ENCODE results near the gene MYLK4.
A peak's percentile ranks its signal among the peaks of the same experiment; 100 is the strongest.

MYLK4 gene

DNA sequence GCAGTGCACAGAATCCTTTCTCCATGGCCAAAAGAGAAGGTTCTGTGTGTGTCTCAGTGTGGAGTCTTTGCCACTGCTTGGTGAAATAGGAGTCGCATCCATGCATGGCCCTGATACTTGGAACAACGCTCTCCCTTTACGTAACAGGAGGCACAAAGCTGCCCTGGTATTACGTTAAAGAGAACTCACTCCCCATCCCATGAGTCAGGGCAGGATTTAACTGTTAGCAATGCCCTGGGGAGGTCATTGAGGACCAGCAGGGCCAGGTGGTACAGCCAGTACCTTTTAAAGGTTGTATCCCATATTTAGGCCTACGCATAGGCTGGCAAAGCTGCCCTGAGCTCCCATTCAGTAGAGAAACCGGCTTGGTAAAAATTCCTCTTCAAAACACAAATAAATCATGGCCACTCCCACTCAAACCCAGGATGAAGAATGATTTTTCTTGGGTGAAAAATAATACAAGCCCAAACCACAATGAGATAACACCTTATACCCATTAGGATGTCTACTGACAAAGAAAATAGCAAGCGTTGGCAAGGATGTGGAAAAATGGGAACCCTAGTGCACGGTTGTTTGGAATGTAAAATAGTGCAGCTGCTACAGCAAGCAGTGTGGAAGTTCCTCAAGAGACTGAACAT, 37.1 kb downstream of the MYLK4 start:
- no peak for FAIRE-seq
- no peak for DNase-seq (ENCODE audit: insufficient read length, low spot score)

DNA sequence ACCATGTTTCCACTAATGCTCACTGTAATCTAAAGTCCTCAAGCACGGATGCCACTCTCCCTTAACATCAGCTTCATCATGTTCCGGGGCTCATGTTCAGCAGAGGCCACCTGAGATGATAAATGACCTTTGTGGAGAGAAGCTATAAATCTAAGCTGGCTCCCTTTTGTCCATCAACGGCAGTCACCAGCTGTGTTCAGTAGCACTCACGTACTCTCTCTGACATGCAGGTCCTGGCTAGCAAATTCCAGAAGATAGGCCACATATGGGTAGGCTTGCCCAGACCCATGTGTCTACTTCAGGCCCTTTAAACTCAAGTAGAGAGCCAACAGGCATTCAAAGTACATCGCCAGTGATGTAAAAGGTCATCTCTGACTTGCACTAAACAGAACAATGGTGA, 38.6 kb downstream of the MYLK4 start:
- no peak for DNase-seq (ENCODE audit: insufficient read length, low spot score)
- FAIRE-seq = no peak

DNA sequence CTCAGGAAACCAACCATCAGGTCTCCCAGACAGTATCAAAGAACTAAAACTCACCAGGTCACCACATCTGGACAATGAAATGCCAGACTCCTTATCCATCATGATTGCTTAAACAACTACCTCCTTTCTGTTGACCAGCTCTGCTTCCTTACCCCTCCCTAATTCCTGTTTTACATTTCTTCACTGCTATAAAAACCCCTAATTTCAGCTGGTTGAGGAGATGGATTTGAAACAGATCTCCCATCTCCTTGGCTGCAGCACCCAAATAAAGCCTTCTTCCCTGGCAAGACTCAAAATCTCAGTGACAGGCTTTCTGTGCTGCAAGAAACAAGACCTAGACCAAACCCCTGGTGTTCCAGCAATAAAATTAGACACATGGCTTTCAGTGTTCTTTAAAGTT, 40.3 kb downstream of the MYLK4 start:
- FAIRE-seq (no peak), DNase-seq (ENCODE audit: insufficient read length, low spot score) (no peak)

DNA sequence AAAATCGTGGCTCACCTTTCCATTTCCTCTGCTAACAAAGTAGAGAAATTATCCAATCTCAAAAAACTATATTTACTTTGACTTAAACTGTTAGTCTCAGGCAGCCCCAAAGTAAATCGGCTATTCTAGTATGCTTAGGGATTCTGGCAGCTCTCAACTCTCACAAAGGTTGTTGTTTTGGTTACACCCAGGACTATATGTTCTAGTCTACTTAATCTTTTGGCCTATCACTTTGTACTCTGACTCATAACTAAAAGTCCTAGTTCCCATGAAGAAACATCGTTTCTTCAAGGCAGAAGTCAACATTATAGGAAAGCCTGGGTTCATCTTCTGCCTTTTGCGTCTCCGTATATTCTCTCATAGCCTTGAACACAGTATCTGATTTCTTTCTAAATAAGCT, 42.3 kb downstream of the MYLK4 start:
- no peak for FAIRE-seq
- no peak for DNase-seq (ENCODE audit: insufficient read length, low spot score)

DNA sequence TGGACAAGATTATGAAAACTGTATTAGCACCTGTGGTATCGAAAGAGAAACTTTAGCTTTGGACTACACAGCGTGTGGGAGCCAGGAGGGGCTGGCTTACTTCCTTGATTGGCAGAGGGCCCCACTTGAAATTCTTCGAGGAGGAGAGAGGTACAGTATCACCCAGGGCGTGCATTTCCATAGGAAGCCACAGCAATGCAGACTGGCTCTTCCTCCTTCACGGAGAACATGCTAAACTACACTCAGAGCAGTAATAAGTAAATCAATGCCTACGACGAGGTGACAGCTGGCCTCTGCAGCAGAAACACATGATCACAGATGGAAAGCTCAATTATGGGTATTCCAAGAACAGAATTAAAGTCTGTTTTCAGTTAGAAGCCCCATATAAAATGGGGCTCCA, 44.2 kb downstream of the MYLK4 start:
- no peak for DNase-seq (ENCODE audit: insufficient read length, low spot score)
- FAIRE-seq = peak; percentile 38

DNA sequence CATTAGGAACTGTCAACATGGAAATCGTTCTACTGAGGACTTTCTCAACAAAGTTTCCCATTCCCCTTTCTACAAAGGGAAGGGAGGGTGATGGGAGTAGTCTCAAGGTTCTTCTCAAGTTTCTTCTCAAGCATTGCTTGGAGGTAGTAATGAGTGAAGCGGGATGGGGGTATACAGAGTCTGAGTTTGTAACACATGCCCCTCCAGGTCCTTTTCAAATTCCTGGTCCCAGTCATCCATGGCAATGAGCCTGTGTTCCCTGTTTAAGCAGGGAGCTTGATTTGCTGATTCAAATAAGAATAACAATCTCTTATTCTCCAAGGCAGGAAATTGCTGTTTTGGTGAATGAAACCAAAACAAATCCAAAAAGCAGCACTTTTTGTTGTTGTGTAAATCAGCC, 45.5 kb downstream of the MYLK4 start:
- FAIRE-seq = no peak

DNA sequence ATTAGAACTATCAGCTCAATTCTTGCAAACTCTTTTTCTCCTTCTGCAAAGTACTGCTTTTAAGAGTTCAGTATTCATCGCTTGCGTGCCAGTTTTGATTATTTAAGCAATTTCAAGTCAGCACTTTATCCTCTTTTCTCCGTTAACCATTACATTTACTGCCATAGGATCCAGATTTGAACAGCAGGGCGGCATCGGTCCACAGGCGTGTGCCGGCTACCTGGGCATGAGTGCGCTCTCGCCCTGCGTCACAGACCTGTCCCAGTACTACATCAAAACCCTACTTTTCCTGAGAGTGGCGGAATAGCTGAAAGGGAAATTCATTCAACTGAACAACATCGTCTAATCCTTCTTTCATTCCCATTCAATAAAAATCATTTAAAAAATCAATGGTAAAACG, 53.4 kb downstream of the MYLK4 start:
- FAIRE-seq (no peak), DNase-seq (ENCODE audit: insufficient read length, low spot score) (no peak)

More for the DNA sequence above, 45.5 kb downstream of the MYLK4 start:
- DNase-seq (ENCODE audit: insufficient read length, low spot score) = no peak

DNA sequence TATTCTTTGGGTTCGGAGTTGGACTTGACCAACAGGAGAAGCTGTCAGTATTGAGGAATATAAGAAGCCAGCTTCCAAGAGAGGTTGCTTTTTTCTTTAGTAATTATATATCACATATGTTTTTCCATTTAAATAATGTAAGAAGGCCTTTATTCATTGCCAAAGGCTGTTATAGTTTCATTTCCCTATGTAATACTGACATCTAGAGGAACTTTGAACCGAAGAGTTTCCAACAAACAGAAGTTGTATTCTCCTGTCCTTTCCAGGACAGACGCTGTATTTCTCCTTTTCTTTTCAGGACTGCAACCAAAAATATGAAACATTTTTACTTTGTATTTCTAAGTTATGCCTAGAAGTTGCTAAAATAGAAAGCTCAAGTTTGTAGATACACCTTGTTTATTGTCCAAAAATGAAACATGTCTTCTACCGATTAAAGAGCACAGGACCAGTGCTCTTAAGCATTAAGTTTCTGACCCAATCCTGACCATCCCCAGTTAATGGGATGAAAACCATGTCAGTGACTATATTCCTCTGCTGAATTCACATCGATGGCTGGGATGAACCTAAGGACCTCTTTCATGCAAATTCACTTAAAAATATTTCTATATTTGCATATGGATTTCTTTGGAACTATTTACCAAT, 55.1 kb downstream of the MYLK4 start:
- FAIRE-seq = no peak
- DNase-seq (ENCODE audit: insufficient read length, low spot score) = peak; percentile 26

DNA sequence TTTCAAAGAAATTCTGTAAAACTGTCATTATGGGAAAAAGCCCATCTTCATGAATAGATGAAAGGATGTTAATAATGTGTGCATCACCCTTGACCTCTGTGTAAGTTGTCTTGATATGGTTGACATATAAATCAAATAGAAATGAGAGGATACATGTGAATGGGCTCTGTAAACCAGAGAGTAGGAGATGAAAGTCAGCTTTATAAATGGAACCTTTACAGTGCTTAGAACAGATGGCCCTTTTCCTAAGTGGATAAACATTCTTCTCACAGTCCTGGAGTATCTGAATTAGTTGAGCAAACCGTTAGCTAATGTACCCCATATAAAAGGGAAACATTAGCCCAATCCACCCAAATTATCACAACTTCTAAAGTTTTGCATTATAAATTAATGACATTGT, 57.5 kb downstream of the MYLK4 start:
- FAIRE-seq = no peak
- no peak for DNase-seq (ENCODE audit: insufficient read length, low spot score)

DNA sequence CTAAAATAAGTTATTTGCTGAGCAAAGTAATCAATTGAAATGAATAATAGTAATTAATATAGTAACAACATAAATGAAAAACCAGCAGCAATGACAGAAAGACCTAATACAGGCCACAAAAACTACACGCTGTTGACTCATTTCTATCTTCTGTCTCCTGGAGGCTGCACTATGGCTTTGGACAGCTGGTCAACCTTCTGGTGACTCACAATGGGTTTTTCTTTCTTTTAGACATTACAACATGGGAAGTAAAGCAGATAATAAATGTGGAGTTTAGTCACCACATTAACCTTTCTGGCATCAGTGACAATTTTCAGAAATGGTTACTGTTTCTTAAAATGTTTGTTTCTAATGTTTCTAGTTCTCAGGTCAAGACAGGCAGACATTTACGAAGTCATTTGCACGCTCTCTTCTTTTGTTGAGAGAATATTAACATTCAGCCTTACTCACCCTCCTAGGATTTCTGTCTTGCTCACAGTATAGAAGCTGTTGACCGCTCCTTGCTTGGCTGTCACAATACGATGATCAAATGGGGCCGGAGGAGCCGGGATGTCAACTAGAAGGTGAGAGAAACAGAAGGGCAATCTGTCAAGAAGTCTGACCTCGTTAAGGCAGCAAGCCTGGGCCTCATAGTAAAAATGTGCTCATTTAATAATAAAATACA, 62.2 kb downstream of the MYLK4 start:
- peak; percentile 20 for FAIRE-seq
- peak; percentile 68 for DNase-seq (ENCODE audit: insufficient read length, low spot score)

DNA sequence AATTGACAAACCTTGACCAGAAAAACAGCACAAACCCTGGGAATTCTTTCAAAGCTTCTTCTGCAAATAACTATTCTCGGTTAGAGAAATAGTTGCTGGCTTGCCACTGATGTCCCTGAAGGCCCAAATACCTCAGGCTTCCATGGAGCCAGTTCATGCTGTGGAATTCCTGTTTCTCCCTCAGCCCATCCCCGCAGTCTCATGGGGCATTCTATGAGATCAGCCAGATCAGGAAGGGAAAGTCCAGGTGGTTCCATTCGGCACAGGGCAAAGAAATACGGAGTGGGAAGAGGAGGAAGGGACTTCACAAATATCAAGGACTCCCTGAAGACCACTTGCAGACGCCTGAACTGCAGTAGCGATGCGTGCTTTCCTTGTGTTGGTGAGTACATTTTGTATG, 63.3 kb downstream of the MYLK4 start:
- DNase-seq (ENCODE audit: insufficient read length, low spot score) = no peak
- no peak for FAIRE-seq

DNA sequence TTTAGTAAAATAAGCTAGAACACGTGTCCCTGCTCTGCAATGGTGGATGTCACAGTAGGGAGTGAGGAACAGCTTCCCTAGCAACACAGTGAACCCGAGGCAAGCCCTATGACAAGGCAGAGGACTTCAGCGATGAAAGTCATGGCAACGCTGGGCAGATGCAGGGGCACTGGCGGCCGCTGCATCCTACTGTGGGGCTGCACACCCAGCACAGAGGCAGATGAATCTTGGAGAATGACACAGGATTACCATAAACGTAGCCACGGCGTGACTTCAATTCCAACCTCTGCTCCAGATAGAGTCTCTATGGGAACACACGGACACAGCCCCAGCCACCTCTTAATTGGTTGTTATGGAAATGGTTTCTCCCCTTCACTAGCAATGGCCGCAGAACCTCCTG, 64.2 kb downstream of the MYLK4 start:
- DNase-seq (ENCODE audit: insufficient read length, low spot score) (no peak), FAIRE-seq (no peak)

DNA sequence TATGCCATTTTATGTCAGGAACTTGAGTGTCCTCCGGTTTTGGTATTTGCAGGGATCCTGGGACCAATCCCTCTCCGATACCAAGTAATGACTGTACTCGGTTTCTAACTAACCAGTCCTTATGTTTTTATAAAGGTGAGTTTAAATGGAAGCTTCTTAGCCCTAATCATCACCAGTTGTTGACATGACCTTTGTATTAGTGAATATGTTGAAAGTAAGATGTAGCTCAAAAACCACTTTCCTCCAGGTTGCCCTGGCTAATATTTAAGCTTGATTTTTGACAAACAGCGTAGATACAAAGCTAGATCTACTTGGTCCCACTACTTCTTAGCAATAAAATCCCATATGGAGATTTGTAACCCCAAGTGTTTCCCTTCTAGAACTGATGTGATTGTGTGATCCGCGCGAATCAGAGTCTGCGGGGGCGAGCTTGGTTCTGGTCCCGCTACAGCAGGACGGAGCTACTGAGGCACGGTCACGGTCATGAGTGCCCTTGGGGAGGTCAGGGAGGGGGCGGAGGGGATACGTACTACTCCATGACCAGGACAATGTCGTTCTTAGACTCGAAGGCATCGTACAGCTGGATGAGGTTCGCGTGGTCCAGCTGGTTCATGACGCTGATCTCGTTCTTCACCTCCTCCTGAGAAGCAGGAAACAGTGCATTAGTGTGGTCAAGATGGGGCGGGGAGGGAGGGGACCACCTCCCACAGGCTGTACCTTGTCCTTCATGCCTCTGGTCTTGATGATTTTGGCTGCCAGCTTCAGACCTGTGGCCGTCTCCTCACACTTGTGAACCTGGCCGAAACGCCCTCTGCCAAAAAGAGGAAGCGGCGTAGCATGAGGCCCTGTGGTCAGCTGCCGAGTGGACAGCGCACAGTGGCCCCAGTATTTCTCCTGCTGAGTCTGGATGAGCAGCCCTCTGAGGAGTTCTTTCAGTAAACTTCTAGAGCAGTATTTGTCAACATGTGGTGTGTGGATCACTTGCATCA, 65.7 kb downstream of the MYLK4 start:
- FAIRE-seq (peak; percentile 77), DNase-seq (ENCODE audit: insufficient read length, low spot score) (no peak)

DNA sequence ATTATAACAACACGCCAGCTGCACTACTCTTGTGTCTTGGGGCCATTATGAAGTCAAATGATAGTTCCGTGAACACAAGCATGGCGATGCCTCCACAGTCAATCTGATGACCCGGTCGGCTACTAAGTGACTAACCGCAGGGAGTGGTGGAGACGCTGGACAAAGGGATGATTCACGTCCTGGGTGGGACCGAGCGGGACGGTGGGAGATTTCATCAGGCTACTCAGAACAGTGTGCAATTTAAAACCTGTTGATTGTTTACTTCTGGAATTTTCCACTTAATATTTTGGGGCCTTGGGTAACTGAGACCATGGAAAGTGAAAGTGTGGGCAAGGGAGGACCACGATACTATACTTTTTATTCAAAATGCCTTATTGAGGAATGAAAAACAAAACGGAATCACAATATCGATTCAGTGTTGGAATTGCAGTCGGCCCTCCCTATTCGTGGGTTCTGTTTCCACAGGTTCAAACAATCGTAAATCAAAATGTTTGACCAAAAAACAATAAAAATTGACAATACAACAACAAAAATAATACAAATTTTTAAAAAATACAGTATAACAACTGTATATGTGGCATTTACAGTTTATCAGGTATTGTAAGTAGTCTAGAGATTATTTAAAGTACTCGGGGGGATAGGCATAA, 66.5 kb downstream of the MYLK4 start:
- FAIRE-seq = peak; percentile 79

DNA sequence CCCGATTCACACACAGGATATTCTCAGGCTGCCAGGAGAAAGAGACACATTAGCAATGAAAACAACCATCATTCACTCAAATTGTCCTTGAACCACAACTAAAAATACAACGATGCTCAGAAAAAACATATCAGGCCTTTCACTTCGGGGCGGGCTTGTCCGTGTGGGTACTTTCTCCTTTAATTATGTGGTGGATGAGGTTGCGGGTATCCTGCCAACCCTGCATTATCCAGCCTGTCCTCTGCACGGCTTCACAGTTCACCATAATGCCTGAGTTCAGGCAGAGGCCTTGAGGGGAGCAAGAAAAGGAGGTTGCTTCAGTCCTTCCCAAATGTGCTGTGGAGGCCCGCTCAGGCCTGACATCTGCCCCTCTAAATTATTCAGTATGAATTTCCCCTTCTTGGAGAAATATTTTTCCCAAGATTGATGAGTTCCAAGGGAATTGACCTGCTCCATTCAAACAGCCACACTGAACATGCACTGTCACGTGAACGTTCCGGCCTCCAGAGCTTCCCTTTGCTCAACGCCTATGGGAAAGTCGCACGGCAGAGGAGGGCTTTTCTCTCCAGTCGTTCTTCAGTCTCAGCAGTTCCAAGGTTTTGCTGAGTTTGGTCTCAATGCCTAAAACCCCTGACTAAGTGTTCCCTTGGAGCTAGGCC, 70.3 kb downstream of the MYLK4 start:
- FAIRE-seq = no peak
- no peak for DNase-seq (ENCODE audit: insufficient read length, low spot score)

More for the DNA sequence above, 66.5 kb downstream of the MYLK4 start:
- DNase-seq (ENCODE audit: insufficient read length, low spot score) = peak; percentile 68

DNA sequence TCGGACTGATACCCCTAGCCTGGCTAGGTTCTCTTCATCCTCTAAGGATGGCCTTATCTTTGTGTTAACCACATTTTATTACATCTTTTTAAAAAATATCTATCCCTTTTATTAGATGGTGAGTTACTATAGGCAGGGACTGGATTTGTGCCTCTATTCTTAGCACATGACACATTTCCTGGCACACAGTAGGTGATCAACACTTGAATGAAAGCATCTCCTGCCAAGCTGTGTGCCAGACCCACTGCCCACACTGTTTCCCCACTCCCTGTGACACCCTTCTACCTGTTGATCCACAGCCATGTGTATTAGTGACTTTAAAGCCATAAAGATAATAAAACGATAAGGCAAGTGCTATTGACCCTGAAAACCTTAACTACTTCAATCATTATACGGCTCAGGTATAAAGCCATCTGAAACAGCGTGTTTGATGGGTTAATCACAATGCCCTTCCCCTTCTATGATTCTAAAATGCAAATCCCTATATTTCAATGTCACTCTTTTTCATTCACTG, 73.6 kb downstream of the MYLK4 start:
- FAIRE-seq = no peak

DNA sequence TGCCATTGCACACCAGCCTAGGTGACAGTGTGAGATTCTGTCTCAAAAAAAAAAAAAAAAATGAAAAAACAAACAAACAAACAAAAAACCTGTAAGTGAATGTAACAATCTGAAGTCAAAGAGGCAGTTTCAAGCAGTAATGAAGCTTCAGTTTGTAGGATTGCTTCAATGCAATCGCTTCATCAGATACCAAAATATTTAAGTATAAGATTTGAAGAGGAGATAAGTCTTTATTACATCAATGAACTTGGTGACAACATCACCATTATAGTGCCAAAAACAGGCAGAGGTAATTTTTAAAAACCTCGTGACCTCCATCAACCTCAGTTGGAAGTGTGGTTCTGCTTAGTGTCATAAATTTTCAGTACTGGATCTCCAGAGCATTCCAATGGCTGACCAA, 74.7 kb downstream of the MYLK4 start:
- DNase-seq (ENCODE audit: insufficient read length, low spot score) (no peak), FAIRE-seq (no peak)

More for the DNA sequence above, 73.6 kb downstream of the MYLK4 start:
- no peak for DNase-seq (ENCODE audit: insufficient read length, low spot score)

DNA sequence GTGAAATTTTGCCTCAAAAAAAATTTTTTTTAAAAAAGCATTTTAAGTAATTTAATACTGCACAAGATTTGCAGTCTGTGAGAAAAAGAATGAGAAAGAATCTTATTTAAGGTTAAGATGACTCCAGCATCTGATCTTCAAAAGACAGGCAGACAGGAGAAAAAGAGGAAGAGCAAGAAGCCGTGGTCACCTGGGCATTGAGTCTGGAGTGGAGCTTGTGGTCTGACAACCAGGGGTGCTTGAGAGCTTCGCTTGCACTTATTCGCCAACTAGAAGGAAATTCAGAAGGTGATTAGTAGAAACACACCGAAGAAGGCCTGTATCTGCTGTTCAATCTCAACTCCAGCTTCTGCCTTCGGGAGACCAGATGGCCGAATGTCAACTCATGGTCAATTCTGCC, 75.9 kb downstream of the MYLK4 start:
- FAIRE-seq (no peak), DNase-seq (ENCODE audit: insufficient read length, low spot score) (no peak)

DNA sequence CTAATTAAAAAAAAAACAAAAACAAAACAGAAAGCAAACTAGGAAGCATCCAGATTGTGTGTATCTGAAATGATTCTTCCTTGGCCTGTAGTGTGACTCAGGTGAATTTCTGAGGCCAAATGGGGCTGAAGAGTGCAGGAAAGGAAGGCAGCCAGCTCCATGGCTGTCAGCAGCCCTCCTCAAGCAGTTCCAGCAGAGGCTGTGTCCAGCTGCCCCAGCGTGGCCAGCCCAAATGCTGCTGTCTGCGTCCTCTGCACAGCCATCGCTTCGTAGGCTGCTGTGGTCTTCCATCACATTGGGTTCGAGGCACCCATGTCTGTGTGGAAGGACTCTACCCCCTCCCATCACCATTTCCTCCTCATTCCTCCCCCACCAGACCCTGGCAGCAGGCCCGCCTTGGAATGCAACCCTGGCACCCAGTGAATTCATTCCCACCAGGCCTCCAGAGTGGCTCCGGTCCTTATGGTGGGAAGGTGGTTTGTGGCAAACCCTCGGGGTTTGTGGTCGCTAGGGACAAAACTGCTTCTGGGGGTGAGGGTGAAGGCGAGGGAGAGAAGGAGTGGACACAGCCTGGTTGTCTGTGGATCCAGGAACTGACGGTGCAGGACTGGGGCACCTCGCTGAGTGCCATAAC, 81.5 kb downstream of the MYLK4 start:
- no peak for FAIRE-seq
- DNase-seq (ENCODE audit: insufficient read length, low spot score) = no peak
